T-helper 17 cell (primary cell): Measurements from ENCODE around the gene U2SURP. TPM values are rescaled to one million over a fixed set of nuclear protein-coding genes. Genes with fewer than 3 reads are reported as not detected.
A peak's percentile ranks its signal among the peaks of the same experiment; 100 is the strongest.
"Not testable (repeated sequence)": the region's sequence is repeated elsewhere in the genome, so short reads cannot be mapped to it uniquely, and the experiment has no call there.

Experiments
- ATAC-seq: fragments of 150-1000 bp; cut with Tn5 transposase; 2 replicates; pipeline ENCODE4 v1.10.0; 2021; ENCODE audit warnings: mild to moderate bottlenecking, moderate library complexity
- DNase-seq, 3 donors: peaks; one replicate each; pipeline versions ENCODE4 v3.0.0 to v3.0.0-alpha.2; 2020 to 2021
- H3K9me3 ChIP-seq: one replicate; pipeline ENCODE4 v1.7.0; 2013; ENCODE audit warnings: low read length, mild to moderate bottlenecking; ENCODE audit not compliant: control insufficient read depth, poor library complexity, severe bottlenecking
- H3K27ac Mint-ChIP-seq: one replicate; pipeline ENCODE4 v1.8.0; 2022; ENCODE audit warnings: mild to moderate bottlenecking, moderate library complexity, mixed read lengths
- H3K27me3 Mint-ChIP-seq: one replicate; pipeline ENCODE4 v1.8.0; 2022; ENCODE audit warnings: mixed read lengths
- H3K36me3 Mint-ChIP-seq: one replicate; pipeline ENCODE4 v1.8.0; 2022; ENCODE audit warnings: low read depth, mixed read lengths
- H3K4me1 Mint-ChIP-seq: one replicate; pipeline ENCODE4 v1.8.0; 2022; ENCODE audit warnings: mild to moderate bottlenecking, mixed read lengths
- H3K4me3 Mint-ChIP-seq: one replicate; pipeline ENCODE4 v1.8.0; 2022; ENCODE audit warnings: mild to moderate bottlenecking, moderate library complexity, mixed read lengths
- total RNA-seq, 4 donors: library from RNA in 2 of 4; stranded (reverse) in 2 of 4; gene quantifications; one replicate each; pipeline ENCODE4 v1.2.3 and lab custom pipeline; 2022 to 2026

U2SURP gene
- total RNA-seq, 2 donors from 2014 or later = 145 to 171 TPM

- H3K4me3 Mint-ChIP-seq, H3K27ac Mint-ChIP-seq, H3K27me3 Mint-ChIP-seq, H3K36me3 Mint-ChIP-seq, DNase-seq, ATAC-seq, H3K9me3 ChIP-seq, H3K4me1 Mint-ChIP-seq: not testable (repeated sequence)
Measured at GRCh38 chr3:143073541-143073940, 72.2 kb downstream of the U2SURP start.

- H3K27ac Mint-ChIP-seq, H3K9me3 ChIP-seq, DNase-seq, H3K27me3 Mint-ChIP-seq, H3K4me3 Mint-ChIP-seq, H3K36me3 Mint-ChIP-seq, ATAC-seq, H3K4me1 Mint-ChIP-seq: not testable (repeated sequence)
Measured at GRCh38 chr3:143073983-143074382, 72.6 kb downstream of the U2SURP start.

GRCh38 chr3:143078883-143079282 is 77.5 kb downstream of the U2SURP start:
- H3K27me3 Mint-ChIP-seq = peaks cover 15% of the 10 kb centered on the region
- peaks cover 9% of the 10 kb centered on the region for H3K4me1 Mint-ChIP-seq
- H3K9me3 ChIP-seq = no peaks in the 10 kb centered on the region
- no peak overlapping the region for H3K4me3 Mint-ChIP-seq
- H3K27ac Mint-ChIP-seq = no peak overlapping the region
- H3K36me3 Mint-ChIP-seq = peaks cover 3% of the 10 kb centered on the region
- DNase-seq (no peak), ATAC-seq (no peak)

GRCh38 chr3:143080196-143080595 is 78.8 kb downstream of the U2SURP start:
- Mint-ChIP-seq H3K4me3 (no peak overlapping the region), H3K4me1 (peaks cover 11% of the 10 kb centered on the region), H3K27me3 (peaks cover 23% of the 10 kb centered on the region), H3K36me3 (peaks cover 3% of the 10 kb centered on the region), H3K27ac (no peak overlapping the region)
- no peaks in the 10 kb centered on the region for H3K9me3 ChIP-seq
- no peak for ATAC-seq
- no peak for DNase-seq

GRCh38 chr3:143081365-143081764 is 80.0 kb downstream of the U2SURP start:
- H3K4me3 Mint-ChIP-seq = no peak overlapping the region
- H3K27me3 Mint-ChIP-seq = peaks cover 23% of the 10 kb centered on the region
- H3K9me3 ChIP-seq = no peaks in the 10 kb centered on the region
- no peak overlapping the region for H3K27ac Mint-ChIP-seq
- peaks cover 3% of the 10 kb centered on the region for H3K36me3 Mint-ChIP-seq
- DNase-seq (no peak), ATAC-seq (no peak)
- H3K4me1 Mint-ChIP-seq = peaks cover 11% of the 10 kb centered on the region

- Mint-ChIP-seq H3K27me3 (peaks cover 23% of the 10 kb centered on the region), H3K4me3 (peak overlapping the region; percentile 58), H3K36me3 (peaks cover 3% of the 10 kb centered on the region), H3K4me1 (peaks cover 11% of the 10 kb centered on the region), H3K27ac (peak overlapping the region; percentile 24)
- H3K9me3 ChIP-seq = no peaks in the 10 kb centered on the region
- ATAC-seq (no peak), DNase-seq (no peak)
Measured at GRCh38 chr3:143081844-143082778, 80.7 kb downstream of the U2SURP start.

- peaks cover 12% of the 10 kb centered on the region for H3K4me1 Mint-ChIP-seq
- no peak for DNase-seq
- no peak overlapping the region for H3K4me3 Mint-ChIP-seq
- H3K9me3 ChIP-seq = no peaks in the 10 kb centered on the region
- ATAC-seq = no peak
- H3K36me3 Mint-ChIP-seq = peaks cover 3% of the 10 kb centered on the region
- no peak overlapping the region for H3K27ac Mint-ChIP-seq
- H3K27me3 Mint-ChIP-seq = peaks cover 23% of the 10 kb centered on the region
Measured at GRCh38 chr3:143083781-143084180, 82.4 kb downstream of the U2SURP start.

- no peak overlapping the region for H3K4me3 Mint-ChIP-seq
- H3K27me3 Mint-ChIP-seq = peaks cover 23% of the 10 kb centered on the region
- no peak overlapping the region for H3K27ac Mint-ChIP-seq
- peaks cover 13% of the 10 kb centered on the region for H3K4me1 Mint-ChIP-seq
- H3K36me3 Mint-ChIP-seq = peaks cover 3% of the 10 kb centered on the region
- no peaks in the 10 kb centered on the region for H3K9me3 ChIP-seq
- ATAC-seq (no peak), DNase-seq (no peak)
Measured at GRCh38 chr3:143084856-143085731, 83.7 kb downstream of the U2SURP start.

- no peak for ATAC-seq
- Mint-ChIP-seq H3K27ac (no peak overlapping the region), H3K4me3 (no peak overlapping the region)
Measured at GRCh38 chr3:143088835-143089234, 87.5 kb downstream of the U2SURP start.

GRCh38 chr3:143089965-143090364 is 88.6 kb downstream of the U2SURP start:
- Mint-ChIP-seq H3K4me3 (no peak overlapping the region), H3K36me3 (no peaks in the 10 kb centered on the region), H3K27ac (no peak overlapping the region), H3K4me1 (peaks cover 3% of the 10 kb centered on the region), H3K27me3 (peaks cover 14% of the 10 kb centered on the region)
- H3K9me3 ChIP-seq = no peaks in the 10 kb centered on the region
- DNase-seq (no peak), ATAC-seq (no peak)

More at GRCh38 chr3:143088835-143089234, 87.5 kb downstream of the U2SURP start:
- H3K9me3 ChIP-seq = no peaks in the 10 kb centered on the region
- DNase-seq = no peak
- Mint-ChIP-seq H3K27me3 (peaks cover 20% of the 10 kb centered on the region), H3K4me1 (peaks cover 6% of the 10 kb centered on the region), H3K36me3 (no peaks in the 10 kb centered on the region)

GRCh38 chr3:143090486-143090885 is 89.1 kb downstream of the U2SURP start:
- ATAC-seq (no peak), DNase-seq (no peak)
- H3K36me3 Mint-ChIP-seq = no peaks in the 10 kb centered on the region
- H3K27me3 Mint-ChIP-seq = peaks cover 12% of the 10 kb centered on the region
- H3K4me3 Mint-ChIP-seq = no peak overlapping the region
- H3K4me1 Mint-ChIP-seq = peaks cover 3% of the 10 kb centered on the region
- no peak overlapping the region for H3K27ac Mint-ChIP-seq
- H3K9me3 ChIP-seq = no peaks in the 10 kb centered on the region

- ATAC-seq = no peak
- H3K36me3 Mint-ChIP-seq = no peaks in the 10 kb centered on the region
- H3K4me3 Mint-ChIP-seq = no peak overlapping the region
- H3K9me3 ChIP-seq = no peaks in the 10 kb centered on the region
- peaks cover 3% of the 10 kb centered on the region for H3K4me1 Mint-ChIP-seq
- H3K27ac Mint-ChIP-seq = no peak overlapping the region
- no peak for DNase-seq
- H3K27me3 Mint-ChIP-seq = peaks cover 12% of the 10 kb centered on the region
Measured at GRCh38 chr3:143090976-143091837, 89.8 kb downstream of the U2SURP start.
